Esophagus muscularis mucosa (tissue), 4 donors: Measurements from ENCODE around the gene CCR5. TPM values are rescaled to one million over a fixed set of nuclear protein-coding genes. Genes with fewer than 3 reads are reported as not detected.

Experiments used
- DNase-seq: peaks from one replicate; pipeline ENCODE4 v3.0.0-alpha.2; 2017; ENCODE audit errors: extremely low spot score
- H3K27ac ChIP-seq, 4 donors: fragments of 200-600 bp; sonication (generic); replicated peaks in 1 of 4; 1 replicate in 3 of 4; 2 replicates in 1 of 4; pipeline ENCODE4 v1.5.1; 2016 to 2019; ENCODE audit warnings: mild to moderate bottlenecking in 1 of 4
- H3K27me3 ChIP-seq, 4 donors: fragments of 200-600 bp; sonication (generic); one replicate each; pipeline versions ENCODE4 v1.5.1 to v1.6.0; 2016 to 2019
- H3K36me3 ChIP-seq, 4 donors: fragments of 200-600 bp; sonication (generic); one replicate each; pipeline ENCODE4 v1.5.1; 2016 to 2019
- H3K4me1 ChIP-seq, 4 donors: fragments of 200-600 bp; sonication (generic); one replicate each; pipeline ENCODE4 v1.5.1; 2016 to 2019
- H3K4me3 ChIP-seq, 4 donors: fragments of 200-600 bp; sonication (generic); 1 replicate in 2 of 4; 2 replicates in 2 of 4; pipeline ENCODE4 v1.5.1; 2016 to 2019; ENCODE audit warnings: mild to moderate bottlenecking in 4 of 4, moderate library complexity in 1 of 4
- H3K9me3 ChIP-seq, 4 donors: fragments of 200-600 bp; sonication (generic); 1 replicate in 3 of 4; 2 replicates in 1 of 4; pipeline ENCODE4 v1.5.1; 2016 to 2019
- CTCF ChIP-seq, 3 experiments: fragments of 200-600 bp in 2 of 3; fragments of 450-650 bp in 1 of 3; sonication (generic) in 2 of 3; IDR thresholded peaks; one replicate each; pipeline ENCODE4 v1.5.1; 2017 to 2019; ENCODE audit warnings: antibody characterized with exemption in 3 of 3, mild to moderate bottlenecking in 2 of 3, moderate library complexity in 1 of 3
- EP300 ChIP-seq: sonication (generic); formaldehyde crosslinking; IDR thresholded peaks from one replicate; pipeline ENCODE4 v1.6.1; 2017; ENCODE audit warnings: antibody characterized with exemption
- POLR2A ChIP-seq: fragments of 450-650 bp; IDR thresholded peaks from one replicate; pipeline ENCODE4 v1.6.1; 2017; ENCODE audit warnings: antibody characterized with exemption, moderate library complexity, mild to moderate bottlenecking, low read depth
- POLR2AphosphoS5 ChIP-seq, 2 donors: sonication (generic); formaldehyde crosslinking; IDR thresholded peaks; one replicate each; pipeline ENCODE4 v1.6.1; 2017; ENCODE audit warnings: antibody characterized with exemption in 2 of 2
- WGBS: methylation state at CpG from one replicate; pipeline ENCODE4 v1.1.5; 2018; 5-methylcytosine and 5-hydroxymethylcytosine counted together
- intact Hi-C: fragments of 100-400 bp; cut with DNase I; formaldehyde crosslinking; loops from one replicate; pipeline ENCODE4 v1.15.1; 2023
- total RNA-seq, 4 donors: library from RNA; depleted of rRNA; stranded (reverse); fragments of >200 nt; gene quantifications; one replicate each; pipeline versions ENCODE4 v1.1.0 to v1.2.1, GENCODE V29; 2016

Gene CCR5
- total RNA-seq, 4 donors from 2014 or later = 0.39 to 3.0 (median 0.44) TPM

GRCh38 chr3:46372492-46373359 is 2.0 kb downstream of the CCR5 start:
- no peaks in the 10 kb centered on the region for H3K36me3 ChIP-seq
- H3K4me1 ChIP-seq = no peaks in the 10 kb centered on the region
- no peak for DNase-seq
- intact Hi-C loops = loop anchor here (10.0 kb wide), 2 partner anchors 158 to 288 kb away; no protein-coding TSS in a partner anchor
- H3K4me3 ChIP-seq = no peak overlapping the region
- 92% methylated on average over 9 of the region's 9 CpGs for whole genome bisulfite sequencing
- peaks cover 0 to 21% (median 0%) of the 10 kb centered on the region in 4 donors for H3K27me3 ChIP-seq
- H3K27ac ChIP-seq = no peak overlapping the region
- peak; percentile 16 to 35 (median 28) for TF ChIP-seq CTCF (IDR thresholded peaks at IDR 0.05)
- no peak for TF ChIP-seq EP300
- no peaks in the 10 kb centered on the region for H3K9me3 ChIP-seq

GRCh38 chr3:46374755-46375154 is 4.0 kb downstream of the CCR5 start:
- WGBS = 89% methylated on average over 3 of the region's 3 CpGs
- no peak for TF ChIP-seq POLR2A
- TF ChIP-seq POLR2AphosphoS5 (IDR thresholded peaks at IDR 0.05) = no peak
- no peak for TF ChIP-seq CTCF (IDR thresholded peaks at IDR 0.05)
- no peak for TF ChIP-seq EP300
- intact Hi-C loops = loop anchor here (10.0 kb wide), 2 partner anchors 160 to 290 kb away; no protein-coding TSS in a partner anchor
- DNase-seq = no peak
- H3K36me3 ChIP-seq = no peaks in the 10 kb centered on the region
- H3K4me3 ChIP-seq = no peak overlapping the region
- H3K27me3 ChIP-seq = peaks cover 0 to 21% (median 0%) of the 10 kb centered on the region in 4 donors
- no peaks in the 10 kb centered on the region for H3K9me3 ChIP-seq
- H3K27ac ChIP-seq = no peak overlapping the region
- H3K4me1 ChIP-seq = no peaks in the 10 kb centered on the region

- TF ChIP-seq POLR2AphosphoS5 (IDR thresholded peaks at IDR 0.05) (no peak), POLR2A (no peak)
- DNase-seq = no peak
- Histone ChIP-seq H3K4me1 (no peaks in the 10 kb centered on the region), H3K4me3 (no peak overlapping the region), H3K27me3 (peaks cover 0 to 21% (median 0%) of the 10 kb centered on the region in 4 donors), H3K36me3 (no peaks in the 10 kb centered on the region), H3K9me3 (no peaks in the 10 kb centered on the region), H3K27ac (no peak overlapping the region)
- 80% methylated on average over 2 of the region's 2 CpGs for WGBS
- intact Hi-C loops = loop anchor here (10.0 kb wide), 2 partner anchors 160 to 290 kb away; no protein-coding TSS in a partner anchor
Observed at GRCh38 chr3:46375218-46375617, 4.5 kb downstream of the CCR5 start.

- no peaks in the 10 kb centered on the region for H3K9me3 ChIP-seq
- H3K27ac ChIP-seq = no peak overlapping the region
- peaks cover 3 to 6% (median 5%) of the 10 kb centered on the region in 4 donors for H3K4me1 ChIP-seq
- no peaks in the 10 kb centered on the region for H3K36me3 ChIP-seq
- no peak overlapping the region for H3K4me3 ChIP-seq
- no peak for TF ChIP-seq POLR2A
- no peak for TF ChIP-seq EP300
- no peak for TF ChIP-seq CTCF (IDR thresholded peaks at IDR 0.05)
- no peak for TF ChIP-seq POLR2AphosphoS5 (IDR thresholded peaks at IDR 0.05)
- WGBS = 38% methylated on average over 2 of the region's 2 CpGs
- peaks cover 0 to 21% (median 0%) of the 10 kb centered on the region in 4 donors for H3K27me3 ChIP-seq
- intact Hi-C loops = loop anchor here (10.0 kb wide), 2 partner anchors 161 to 291 kb away; no protein-coding TSS in a partner anchor
- no peak for DNase-seq
Observed at GRCh38 chr3:46375814-46376213, 5.1 kb downstream of the CCR5 start.

GRCh38 chr3:46378426-46378942 is 7.7 kb downstream of the CCR5 start:
- WGBS = 48% methylated on average over 8 of the region's 8 CpGs

More at GRCh38 chr3:46378426-46378942, 7.7 kb downstream of the CCR5 start:
- H3K9me3 ChIP-seq = no peaks in the 10 kb centered on the region
- peaks cover 0 to 15% (median 0%) of the 10 kb centered on the region in 4 donors for H3K27me3 ChIP-seq
- peaks cover 4 to 9% (median 8%) of the 10 kb centered on the region in 4 donors for H3K4me1 ChIP-seq
- DNase-seq = no peak
- TF ChIP-seq CTCF (IDR thresholded peaks at IDR 0.05) (peak; percentile 27 to 37 (median 30)), POLR2AphosphoS5 (IDR thresholded peaks at IDR 0.05) (no peak), POLR2A (no peak), EP300 (no peak)
- H3K36me3 ChIP-seq = no peaks in the 10 kb centered on the region
- H3K4me3 ChIP-seq = no peak overlapping the region
- H3K27ac ChIP-seq = no peak overlapping the region
- intact Hi-C loops = loop anchor here (10.0 kb wide), 2 partner anchors 164 to 294 kb away; no protein-coding TSS in a partner anchor
